B cell (primary cell): ENCODE results near the gene ANKRD52. TPM values are rescaled to one million over a fixed set of nuclear protein-coding genes. Genes with fewer than 3 reads are reported as not detected.

Experiments used
- ATAC-seq: fragments of 200-7000 bp; cut with Tn5 transposase; one replicate; pipeline ENCODE4 v1.10.0; 2021; ENCODE audit warnings: low read depth, mild to moderate bottlenecking, moderate number of reproducible peaks, moderate library complexity
- CTCF ChIA-PET: fragments of 350-600 bp; sonication (Branson Sonifier 250); formaldehyde crosslinking; loops from one replicate; lab custom pipeline; 2021; ENCODE audit warnings: antibody characterized with exemption, inconsistent platforms; lab: Charles Lee
- POLR2A ChIA-PET: fragments of 350-600 bp; sonication (Branson Sonifier 250); formaldehyde crosslinking; loops from one replicate; lab custom pipeline; 2021; ENCODE audit warnings: antibody characterized with exemption; lab: Charles Lee
- DNase-seq: peaks from one replicate; pipeline ENCODE4 v3.0.0; 2013
- H2AFZ ChIP-seq: 2 replicates; pipeline ENCODE4 v1.6.1; 2012; ENCODE audit warnings: mild to moderate bottlenecking, low read depth, low read length; ENCODE audit not compliant: insufficient read depth, poor library complexity, severe bottlenecking
- H3K27ac ChIP-seq, 2 donors: 1 replicate in 1 of 2; 2 replicates in 1 of 2; pipeline ENCODE4 v1.5.1; 2012 to 2013; ENCODE audit warnings: low read length in 2 of 2, mild to moderate bottlenecking in 2 of 2, moderate library complexity in 1 of 2
- H3K27me3 ChIP-seq, 4 experiments: fragments of 200-600 bp in 1 of 4; sonication (generic) in 1 of 4; replicated peaks in 1 of 4; 1 replicate in 2 of 4; 2 replicates in 2 of 4; pipeline versions ENCODE4 v1.6.1 to v1.7.0; 2013 to 2016; ENCODE audit warnings: low read length in 3 of 4, mild to moderate bottlenecking in 2 of 4, mixed read lengths in 1 of 4, moderate library complexity in 1 of 4; ENCODE audit not compliant: insufficient read depth in 4 of 4, control insufficient read depth in 3 of 4; ENCODE audit errors: control extremely low read depth in 1 of 4
- H3K36me3 ChIP-seq, 2 experiments: replicated peaks in 1 of 2; 1 replicate in 1 of 2; 2 replicates in 1 of 2; pipeline versions ENCODE4 v1.6.1 to v1.7.1; 2013; ENCODE audit warnings: low read length in 1 of 2; ENCODE audit not compliant: insufficient read depth in 2 of 2, control insufficient read depth in 1 of 2; ENCODE audit errors: control extremely low read depth in 1 of 2, extremely low read depth in 1 of 2
- H3K4me1 ChIP-seq, 2 donors: fragments of 200-600 bp in 1 of 2; sonication (generic) in 1 of 2; 1 replicate in 1 of 2; 2 replicates in 1 of 2; pipeline versions ENCODE4 v1.5.1 to v1.6.1; 2013 to 2017; ENCODE audit warnings: low read length in 2 of 2; ENCODE audit not compliant: control insufficient read depth in 2 of 2, insufficient read depth in 2 of 2
- H3K4me2 ChIP-seq: replicated peaks from 2 replicates; pipeline ENCODE3; 2012; ENCODE audit warnings: mild to moderate bottlenecking, low read depth, low read length; ENCODE audit not compliant: poor library complexity, severe bottlenecking
- H3K4me3 ChIP-seq, 5 experiments: fragments of 200-600 bp in 1 of 5; sonication (generic) in 1 of 5; 1 replicate in 3 of 5; 2 replicates in 2 of 5; pipeline versions ENCODE4 v1.5.1 to v1.7.0; 2011 to 2016; ENCODE audit warnings: low read length in 4 of 5, mild to moderate bottlenecking in 4 of 5, low read depth in 2 of 5, control low read depth in 1 of 5, moderate library complexity in 1 of 5; ENCODE audit not compliant: insufficient read depth in 1 of 5; ENCODE audit errors: control extremely low read depth in 1 of 5, extremely low read depth in 1 of 5
- H3K79me2 ChIP-seq: fragments of 200-600 bp; sonication (generic); one replicate; pipeline ENCODE4 v1.6.0; 2016; ENCODE audit warnings: low read length; ENCODE audit not compliant: control insufficient read depth, insufficient read depth
- H3K9ac ChIP-seq: fragments of 200-600 bp; sonication (generic); 2 replicates; pipeline ENCODE4 v1.6.1; 2017; ENCODE audit warnings: mild to moderate bottlenecking, low read length, moderate library complexity
- H3K9me3 ChIP-seq, 3 donors: one replicate each; pipeline versions ENCODE4 v1.6.1 to v1.7.1; 2013; ENCODE audit warnings: low read length in 2 of 3; ENCODE audit not compliant: control insufficient read depth in 2 of 3, insufficient read depth in 1 of 3; ENCODE audit errors: control extremely low read depth in 1 of 3
- H4K20me1 ChIP-seq: 2 replicates; pipeline ENCODE4 v1.6.0; 2012; ENCODE audit warnings: mild to moderate bottlenecking, low read length; ENCODE audit not compliant: insufficient read depth, control insufficient read depth, poor library complexity, severe bottlenecking
- H3K27ac Mint-ChIP-seq: one replicate; pipeline ENCODE4 v1.8.0; 2021; ENCODE audit warnings: mixed read lengths
- H3K27me3 Mint-ChIP-seq: one replicate; pipeline ENCODE4 v1.8.0; 2021; ENCODE audit warnings: mixed read lengths
- H3K4me1 Mint-ChIP-seq: one replicate; pipeline ENCODE4 v1.8.0; 2021; ENCODE audit warnings: mixed read lengths
- H3K4me3 Mint-ChIP-seq: one replicate; pipeline ENCODE4 v1.8.0; 2021; ENCODE audit warnings: mixed read lengths
- H3K9me3 Mint-ChIP-seq: one replicate; pipeline ENCODE4 v1.8.0; 2022; ENCODE audit warnings: mixed read lengths; ENCODE audit not compliant: insufficient read depth
- EZH2 ChIP-seq: IDR thresholded peaks from 2 replicates; pipeline ENCODE4 v1.6.1; 2012; ENCODE audit warnings: borderline replicate concordance, low read depth, mild to moderate bottlenecking, moderate library complexity, low read length; ENCODE audit not compliant: insufficient read depth, poor library complexity, severe bottlenecking
- WGBS: methylation state at CpG from one replicate; pipeline ENCODE4 v1.1.5; 2013; ENCODE audit warnings: missing lambda C conversion rate; ENCODE audit not compliant: insufficient coverage; 5-methylcytosine and 5-hydroxymethylcytosine counted together
- intact Hi-C: fragments of 100-400 bp; cut with micrococcal nuclease; formaldehyde crosslinking; loops from one replicate; pipeline ENCODE4 v1.10.0; 2022
- polyA plus RNA-seq: library from polyadenylated mRNA; depleted of rRNA; stranded (reverse); fragments of >200 nt; gene quantifications from 2 replicates; pipeline ENCODE4 v1.2.3, GENCODE V29; 2012
- total RNA-seq, 2 donors: library from RNA; stranded (reverse); fragments of 120-200 nt in 1 of 2; gene quantifications; 1 replicate in 1 of 2; 2 replicates in 1 of 2; pipeline versions ENCODE4 v1.2.3 to v1.2.4, GENCODE V29; 2013 to 2022
- TF ChIP-seq, protein P1 (sequence below): fragments of 200-600 bp; IDR thresholded peaks from one replicate; pipeline ENCODE4 v1.8.0; 2022; ENCODE audit warnings: antibody characterized with exemption, mild to moderate bottlenecking

Gene ANKRD52
- total and polyA plus RNA-seq, 2 donors (not counting 1 experiment from before 2014, with no cell fraction given), result 17.9 to 46.5 TPM

DNA sequence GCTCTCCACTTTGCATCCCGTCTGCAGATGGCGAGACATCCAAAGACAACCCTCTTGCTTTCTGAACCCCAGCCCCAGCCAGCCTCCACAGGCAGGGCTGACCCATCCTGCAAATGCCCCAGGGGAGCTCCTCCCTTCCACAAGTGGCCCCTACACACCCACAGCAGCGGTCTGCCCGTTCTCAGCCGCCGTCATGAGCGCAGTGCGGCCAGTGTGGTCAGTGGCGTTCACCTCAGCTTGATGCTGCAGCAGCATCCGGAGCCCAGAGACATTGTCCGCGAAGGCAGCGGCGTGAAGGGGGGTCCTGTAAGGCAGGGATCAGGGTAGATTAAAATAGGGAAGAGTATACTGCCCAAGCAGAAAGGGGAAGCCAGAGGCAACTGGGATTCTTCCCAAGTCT, 13.7 kb downstream of the ANKRD52 start:
- POLR2A ChIA-PET, result interaction anchor here (0.6 kb wide), 1 partner anchor 1033 kb away, joined by 6 read pairs; no protein-coding TSS in a partner anchor
- H3K27me3 ChIP-seq, result no peaks in the 10 kb centered on the region
- H3K4me1 ChIP-seq, result peaks cover 0 to 8% of the 10 kb centered on the region in 2 donors
- Mint-ChIP-seq H3K27me3 (no peaks in the 10 kb centered on the region), H3K4me3 (no peak overlapping the region), H3K4me1 (peaks cover 10% of the 10 kb centered on the region), H3K9me3 (no peaks in the 10 kb centered on the region), H3K27ac (no peak overlapping the region)
- H3K27ac ChIP-seq, result no peak overlapping the region
- no peaks in the 10 kb centered on the region for H3K79me2 ChIP-seq
- H3K4me2 ChIP-seq, result no peak overlapping the region
- intact Hi-C loops, result no loop called here
- H3K4me3 ChIP-seq, result no peak overlapping the region
- no peak for DNase-seq
- TF ChIP-seq EZH2, result no peak
- TF ChIP-seq, protein P1, sequence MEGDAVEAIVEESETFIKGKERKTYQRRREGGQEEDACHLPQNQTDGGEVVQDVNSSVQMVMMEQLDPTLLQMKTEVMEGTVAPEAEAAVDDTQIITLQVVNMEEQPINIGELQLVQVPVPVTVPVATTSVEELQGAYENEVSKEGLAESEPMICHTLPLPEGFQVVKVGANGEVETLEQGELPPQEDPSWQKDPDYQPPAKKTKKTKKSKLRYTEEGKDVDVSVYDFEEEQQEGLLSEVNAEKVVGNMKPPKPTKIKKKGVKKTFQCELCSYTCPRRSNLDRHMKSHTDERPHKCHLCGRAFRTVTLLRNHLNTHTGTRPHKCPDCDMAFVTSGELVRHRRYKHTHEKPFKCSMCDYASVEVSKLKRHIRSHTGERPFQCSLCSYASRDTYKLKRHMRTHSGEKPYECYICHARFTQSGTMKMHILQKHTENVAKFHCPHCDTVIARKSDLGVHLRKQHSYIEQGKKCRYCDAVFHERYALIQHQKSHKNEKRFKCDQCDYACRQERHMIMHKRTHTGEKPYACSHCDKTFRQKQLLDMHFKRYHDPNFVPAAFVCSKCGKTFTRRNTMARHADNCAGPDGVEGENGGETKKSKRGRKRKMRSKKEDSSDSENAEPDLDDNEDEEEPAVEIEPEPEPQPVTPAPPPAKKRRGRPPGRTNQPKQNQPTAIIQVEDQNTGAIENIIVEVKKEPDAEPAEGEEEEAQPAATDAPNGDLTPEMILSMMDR, result no peak
- WGBS, result 100% methylated on average over 8 of the region's 14 CpGs
- H3K36me3 ChIP-seq, result peaks cover 0 to 84% of the 10 kb centered on the region in 2 experiments
- H3K9ac ChIP-seq, result no peak overlapping the region
- H2AFZ ChIP-seq, result no peak overlapping the region
- no peaks in the 10 kb centered on the region for H3K9me3 ChIP-seq
- CTCF ChIA-PET, result no interaction called here
- ATAC-seq, result no peak
- H4K20me1 ChIP-seq, result no peaks in the 10 kb centered on the region

DNA sequence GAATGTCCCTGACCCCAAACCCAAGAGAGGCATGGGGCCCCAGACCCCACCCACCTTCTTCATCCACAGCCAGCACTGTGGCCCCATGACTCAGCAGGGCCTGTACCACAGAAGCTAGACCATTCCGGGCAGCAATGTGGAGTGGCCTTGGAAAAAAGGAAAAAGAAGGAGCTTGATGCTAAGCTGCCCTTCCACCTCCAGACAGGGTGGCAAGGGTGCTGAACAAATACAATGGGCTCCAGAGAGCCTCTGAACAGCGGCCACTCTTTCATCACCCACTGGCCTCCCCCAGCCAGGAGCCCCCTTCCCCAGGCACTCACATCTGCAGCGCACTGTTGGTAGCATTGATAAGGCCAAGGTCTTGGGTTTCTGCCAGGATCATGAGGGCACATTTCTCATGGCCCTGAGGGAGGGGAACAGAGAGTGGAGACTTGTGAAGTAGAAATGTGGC, 14.4 kb downstream of the ANKRD52 start:
- no peak overlapping the region for H3K4me3 ChIP-seq
- ChIA-PET POLR2A (no interaction called here), CTCF (interaction anchor here (0.7 kb wide), 1 partner anchor 15 kb away, joined by 3 read pairs; the partner anchor contains the start of gene ANKRD52)
- no peak for TF ChIP-seq EZH2
- TF ChIP-seq, protein P1, result no peak
- no peak overlapping the region for H3K4me3 Mint-ChIP-seq
- H3K27ac ChIP-seq, result no peak overlapping the region
- peaks cover 0 to 8% of the 10 kb centered on the region in 2 donors for H3K4me1 ChIP-seq
- peaks cover 10% of the 10 kb centered on the region for H3K4me1 Mint-ChIP-seq
- no peaks in the 10 kb centered on the region for H3K27me3 ChIP-seq
- no peak overlapping the region for H2AFZ ChIP-seq
- H3K79me2 ChIP-seq, result no peaks in the 10 kb centered on the region
- H4K20me1 ChIP-seq, result no peaks in the 10 kb centered on the region
- no peak overlapping the region for H3K9ac ChIP-seq
- DNase-seq, result no peak
- WGBS, result no CpG with 5 or more reads among the region's 3 CpGs
- H3K9me3 Mint-ChIP-seq, result no peaks in the 10 kb centered on the region
- peaks cover 0 to 77% of the 10 kb centered on the region in 2 experiments for H3K36me3 ChIP-seq
- H3K4me2 ChIP-seq, result no peak overlapping the region
- H3K9me3 ChIP-seq, result no peaks in the 10 kb centered on the region
- no peak for ATAC-seq
- H3K27ac Mint-ChIP-seq, result no peak overlapping the region
- H3K27me3 Mint-ChIP-seq, result no peaks in the 10 kb centered on the region
- intact Hi-C loops, result no loop called here
